CD4-positive, alpha-beta T cell treated with Interleukin-4 for 4 hours (primary cell): ENCODE measurements around the gene BMPR1B.

Experiments used
- DNase-seq: peaks from one replicate; pipeline ENCODE4 v3.0.0-alpha.2; 2020

Gene BMPR1B

GRCh38 chr4:94757192-94758140, at the start of gene BMPR1B:
BMPR1B (plus strand) TSS chr4:94757955; CDS start chr4:95104425, 346,470 bp downstream.
- no peak for DNase-seq

- no peak for DNase-seq
These were observed 46.1 kb upstream of the BMPR1B start for GRCh38 chr4:94711635-94712034.

- no peak for DNase-seq
These were observed 43.2 kb upstream of the BMPR1B start for GRCh38 chr4:94714365-94715160.

- no peak for DNase-seq
These were observed 42.0 kb upstream of the BMPR1B start for GRCh38 chr4:94715726-94716125.

- no peak for DNase-seq
These were observed 36.4 kb upstream of the BMPR1B start for GRCh38 chr4:94721310-94721709.

- DNase-seq: no peak
These were observed 35.5 kb upstream of the BMPR1B start for GRCh38 chr4:94722270-94722669.

- no peak for DNase-seq
These were observed 35.0 kb upstream of the BMPR1B start for GRCh38 chr4:94722748-94723147.

- no peak for DNase-seq
These were observed 33.6 kb upstream of the BMPR1B start for GRCh38 chr4:94724016-94724790.

GRCh38 chr4:94726524-94727123, 31.1 kb upstream of the BMPR1B start:
- no peak for DNase-seq

- no peak for DNase-seq
These were observed 29.5 kb upstream of the BMPR1B start for GRCh38 chr4:94728056-94728766.

GRCh38 chr4:94732358-94732698, 25.4 kb upstream of the BMPR1B start:
- DNase-seq: no peak

GRCh38 chr4:94739741-94740140, 18.0 kb upstream of the BMPR1B start:
- no peak for DNase-seq

- DNase-seq: no peak
These were observed 16.5 kb upstream of the BMPR1B start for GRCh38 chr4:94741304-94741703.

- DNase-seq: no peak
These were observed 13.9 kb upstream of the BMPR1B start for GRCh38 chr4:94743838-94744237.

GRCh38 chr4:94744850-94745249, 12.9 kb upstream of the BMPR1B start:
- no peak for DNase-seq

- no peak for DNase-seq
These were observed 11.0 kb upstream of the BMPR1B start for GRCh38 chr4:94746746-94747145.

- no peak for DNase-seq
These were observed 465 bp downstream of the BMPR1B start for GRCh38 chr4:94758141-94758699.

- no peak for DNase-seq
These were observed 1.1 kb downstream of the BMPR1B start for GRCh38 chr4:94758700-94759399.

- DNase-seq: no peak
These were observed 2.0 kb downstream of the BMPR1B start for GRCh38 chr4:94759767-94760211.

GRCh38 chr4:94762326-94762725, 4.6 kb downstream of the BMPR1B start:
- DNase-seq: no peak

GRCh38 chr4:94763005-94763404, 5.2 kb downstream of the BMPR1B start:
- no peak for DNase-seq
